CD14-positive monocyte (primary cell): Measurements from ENCODE around the gene LAPTM4A. TPM values are rescaled to one million over a fixed set of nuclear protein-coding genes. Genes with fewer than 3 reads are reported as not detected.

ENCODE experiments used
- DNase-seq, 3 donors: peaks; one replicate each; pipeline ENCODE4 v3.0.0-alpha.2; 2011 to 2022
- H2AFZ ChIP-seq: 2 replicates; pipeline ENCODE4 v1.6.0; 2012; ENCODE audit warnings: mild to moderate bottlenecking, low read depth, low read length, inconsistent platforms; ENCODE audit not compliant: insufficient read depth, poor library complexity, severe bottlenecking
- H3K27ac ChIP-seq, 2 donors: 1 replicate in 1 of 2; 2 replicates in 1 of 2; pipeline ENCODE4 v1.5.1; 2012 to 2013; ENCODE audit warnings: low read length in 2 of 2, control low read depth in 1 of 2, inconsistent platforms in 1 of 2, low read depth in 1 of 2, mild to moderate bottlenecking in 1 of 2
- H3K27me3 ChIP-seq, 2 donors: one replicate each; pipeline versions ENCODE4 v1.6.0 to v1.6.1; 2011 to 2013; ENCODE audit warnings: low read length in 2 of 2; ENCODE audit not compliant: control insufficient read depth in 2 of 2, insufficient read depth in 2 of 2
- H3K36me3 ChIP-seq, 2 donors: replicated peaks in 1 of 2; 1 replicate in 1 of 2; 2 replicates in 1 of 2; pipeline versions ENCODE4 v1.5.1 to v1.6.1; 2012 to 2013; ENCODE audit warnings: low read length in 2 of 2, control low read depth in 1 of 2, inconsistent platforms in 1 of 2, mild to moderate bottlenecking in 1 of 2; ENCODE audit not compliant: insufficient read depth in 2 of 2, control insufficient read depth in 1 of 2
- H3K4me1 ChIP-seq, 2 donors: 1 replicate in 1 of 2; 2 replicates in 1 of 2; pipeline versions ENCODE4 v1.5.1 to v1.6.1; 2012 to 2013; ENCODE audit warnings: low read length in 2 of 2, control low read depth in 1 of 2, inconsistent platforms in 1 of 2, mild to moderate bottlenecking in 1 of 2, moderate library complexity in 1 of 2; ENCODE audit not compliant: insufficient read depth in 2 of 2, control insufficient read depth in 1 of 2
- H3K4me2 ChIP-seq: replicated peaks from 2 replicates; pipeline ENCODE3; 2012; ENCODE audit warnings: low read length, moderate library complexity, mild to moderate bottlenecking; ENCODE audit not compliant: poor library complexity, severe bottlenecking; ENCODE audit errors: extremely low read depth
- H3K4me3 ChIP-seq, 3 experiments: fragments of 200-600 bp in 1 of 3; sonication (generic) in 1 of 3; replicated peaks in 1 of 3; 1 replicate in 2 of 3; 2 replicates in 1 of 3; pipeline ENCODE4 v1.5.1; 2011 to 2013; ENCODE audit warnings: low read length in 3 of 3, mild to moderate bottlenecking in 3 of 3, control low read depth in 2 of 3, low read depth in 2 of 3, inconsistent platforms in 1 of 3, moderate library complexity in 1 of 3
- H3K79me2 ChIP-seq: 2 replicates; pipeline ENCODE4 v1.6.0; 2012; ENCODE audit warnings: mild to moderate bottlenecking, control low read depth, inconsistent platforms, low read length, moderate library complexity; ENCODE audit not compliant: insufficient read depth
- H3K9ac ChIP-seq: 2 replicates; pipeline ENCODE4 v1.6.0; 2017; ENCODE audit warnings: low read length, mild to moderate bottlenecking; ENCODE audit not compliant: insufficient read depth, poor library complexity, severe bottlenecking
- H3K9me3 ChIP-seq, 2 donors: replicated peaks in 1 of 2; 1 replicate in 1 of 2; 2 replicates in 1 of 2; pipeline versions ENCODE4 v1.5.1 to v1.6.1; 2012 to 2013; ENCODE audit warnings: low read length in 2 of 2, control low read depth in 1 of 2; ENCODE audit not compliant: control insufficient read depth in 1 of 2, insufficient read depth in 1 of 2
- H4K20me1 ChIP-seq: 2 replicates; pipeline ENCODE4 v1.6.0; 2012; ENCODE audit warnings: mild to moderate bottlenecking, low read length, control low read depth, moderate library complexity; ENCODE audit not compliant: insufficient read depth
- H3K27ac Mint-ChIP-seq, 7 donors: one replicate each; pipeline ENCODE4 v1.8.0; 2020; ENCODE audit warnings: mild to moderate bottlenecking in 7 of 7, mixed read lengths in 7 of 7, moderate library complexity in 6 of 7, inconsistent platforms in 2 of 7
- H3K27me3 Mint-ChIP-seq, 3 donors: one replicate each; pipeline ENCODE4 v1.8.0; 2021 to 2022; ENCODE audit warnings: low read depth in 3 of 3, mild to moderate bottlenecking in 3 of 3, mixed read lengths in 3 of 3, moderate library complexity in 3 of 3, inconsistent platforms in 1 of 3
- H3K36me3 Mint-ChIP-seq, 2 donors: one replicate each; pipeline ENCODE4 v1.8.0; 2020; ENCODE audit warnings: mixed read lengths in 2 of 2, inconsistent platforms in 1 of 2, mild to moderate bottlenecking in 1 of 2
- H3K4me1 Mint-ChIP-seq: one replicate; pipeline ENCODE4 v1.8.0; 2020; ENCODE audit warnings: mild to moderate bottlenecking, mixed read lengths
- H3K4me3 Mint-ChIP-seq, 2 donors: one replicate each; pipeline ENCODE4 v1.8.0; 2020; ENCODE audit warnings: mild to moderate bottlenecking in 2 of 2, mixed read lengths in 2 of 2, moderate library complexity in 1 of 2
- H3K9me3 Mint-ChIP-seq, 7 donors: one replicate each; pipeline ENCODE4 v1.8.0; 2020 to 2022; ENCODE audit warnings: mixed read lengths in 7 of 7, mild to moderate bottlenecking in 6 of 7, moderate library complexity in 6 of 7, inconsistent platforms in 2 of 7
- CTCF ChIP-seq: fragments of 200-600 bp; IDR thresholded peaks from one replicate; pipeline ENCODE4 v1.8.0; 2022; ENCODE audit warnings: antibody characterized with exemption, mild to moderate bottlenecking
- WGBS: methylation state at CpG from one replicate; pipeline ENCODE4 v1.1.5; 2013; ENCODE audit warnings: missing lambda C conversion rate; ENCODE audit not compliant: insufficient coverage; 5-methylcytosine and 5-hydroxymethylcytosine counted together
- intact Hi-C, 2 donors: fragments of 100-400 bp; cut with micrococcal nuclease; formaldehyde crosslinking; loops; one replicate each; pipeline versions ENCODE4 v1.15.0 to v1.15.1; 2023
- polyA plus RNA-seq, 3 donors: library from polyadenylated mRNA; depleted of rRNA in 1 of 3; unstranded in 2 of 3; stranded (reverse) in 1 of 3; fragments of 300-500 nt in 2 of 3; fragments of >200 nt in 1 of 3; fragmentation: Illumina TruSeq in 2 of 3; gene quantifications; 1 replicate in 2 of 3; 2 replicates in 1 of 3; pipeline ENCODE4 v1.2.3, GENCODE V29; 2012 to 2021

LAPTM4A gene
- polyA plus RNA-seq, 3 donors, result 182 to 442 (median 421) TPM

- Mint-ChIP-seq H3K27me3 (peaks cover 3 to 5% (median 4%) of the 10 kb centered on the region in 3 donors), H3K27ac (peak overlapping the region in 1 of 7 donors; percentile 7), H3K9me3 (peaks cover 25 to 38% (median 30%) of the 10 kb centered on the region in 7 donors), H3K4me1 (peaks cover 14% of the 10 kb centered on the region), H3K36me3 (peaks cover 5 to 9% of the 10 kb centered on the region in 2 donors), H3K4me3 (no peak overlapping the region)
- Histone ChIP-seq H2AFZ (no peak overlapping the region), H3K79me2 (no peaks in the 10 kb centered on the region), H4K20me1 (no peaks in the 10 kb centered on the region), H3K4me1 (no peaks in the 10 kb centered on the region), H3K27ac (no peak overlapping the region), H3K27me3 (peaks cover under 1 to 2% of the 10 kb centered on the region in 2 donors), H3K9ac (no peak overlapping the region), H3K9me3 (peaks cover 23 to 32% of the 10 kb centered on the region in 2 donors), H3K4me2 (no peak overlapping the region), H3K36me3 (no peaks in the 10 kb centered on the region), H3K4me3 (no peak overlapping the region)
- WGBS, result 97% methylated on average over 3 of the region's 4 CpGs
- DNase-seq, result no peak
- intact Hi-C loops, result loop anchor here in 1 of 2 donors (5.0 kb wide), 1 partner anchor 78 kb away; no protein-coding TSS in a partner anchor
- no peak for TF ChIP-seq CTCF
Observed at GRCh38 chr2:20019747-20020146, 31.7 kb downstream of the LAPTM4A start.

- no peak for TF ChIP-seq CTCF
- H3K9ac ChIP-seq, result no peak overlapping the region
- intact Hi-C loops, result loop anchor here in 1 of 2 donors (5.0 kb wide), 1 partner anchor 79 kb away; no protein-coding TSS in a partner anchor
Observed at GRCh38 chr2:20018601-20019152, 32.8 kb downstream of the LAPTM4A start.

More at GRCh38 chr2:20018601-20019152, 32.8 kb downstream of the LAPTM4A start:
- H3K4me1 ChIP-seq, result no peaks in the 10 kb centered on the region
- H3K79me2 ChIP-seq, result no peaks in the 10 kb centered on the region
- peaks cover 7 to 15% (median 14%) of the 10 kb centered on the region in 3 donors for H3K27me3 Mint-ChIP-seq
- H3K4me2 ChIP-seq, result no peak overlapping the region
- DNase-seq, result no peak
- H3K4me3 ChIP-seq, result no peak overlapping the region
- peaks cover 5 to 9% of the 10 kb centered on the region in 2 donors for H3K36me3 Mint-ChIP-seq
- no peak overlapping the region for H3K27ac ChIP-seq
- H3K9me3 ChIP-seq, result peaks cover 23 to 32% of the 10 kb centered on the region in 2 donors
- H3K4me1 Mint-ChIP-seq, result peaks cover 10% of the 10 kb centered on the region
- H3K9me3 Mint-ChIP-seq, result peaks cover 25 to 38% (median 30%) of the 10 kb centered on the region in 7 donors
- H3K36me3 ChIP-seq, result no peaks in the 10 kb centered on the region
- peaks cover 11 to 12% of the 10 kb centered on the region in 2 donors for H3K27me3 ChIP-seq
- no peak overlapping the region for H3K4me3 Mint-ChIP-seq
- no peaks in the 10 kb centered on the region for H4K20me1 ChIP-seq
- WGBS, result no CpG with 5 or more reads among the region's 2 CpGs
- no peak overlapping the region for H2AFZ ChIP-seq
- H3K27ac Mint-ChIP-seq, result no peak overlapping the region
